ENCODE data around the gene RAPGEF6.
"Not testable (repeated sequence)": the region's sequence is repeated elsewhere in the genome, so short reads cannot be mapped to it uniquely, and the experiment has no call there.

RAPGEF6 gene

GRCh38 chr5:131639148-131639547 lies 4.1 kb upstream of the RAPGEF6 start:
- no peak for DNase-seq

DNA sequence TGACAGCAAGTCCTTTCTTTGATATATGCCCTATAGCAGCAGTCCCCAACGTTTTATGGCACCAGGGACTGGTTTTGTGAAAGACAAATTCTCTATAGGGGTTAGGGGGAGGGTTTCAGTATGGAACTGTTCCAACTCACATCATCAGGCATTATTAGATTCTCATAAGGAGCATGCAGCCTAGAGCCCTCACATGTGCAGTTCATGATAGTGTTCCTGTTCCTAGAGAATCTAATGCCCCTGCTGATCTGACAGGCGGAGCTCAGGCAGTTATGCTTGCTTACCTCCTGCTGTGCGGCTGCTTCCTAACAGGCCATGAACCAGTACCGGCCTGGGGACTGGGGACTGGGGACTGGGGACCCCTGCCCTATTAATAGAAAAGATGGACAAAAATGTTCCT lies 2.7 kb upstream of the RAPGEF6 start:
- DNase-seq: no peak

DNA sequence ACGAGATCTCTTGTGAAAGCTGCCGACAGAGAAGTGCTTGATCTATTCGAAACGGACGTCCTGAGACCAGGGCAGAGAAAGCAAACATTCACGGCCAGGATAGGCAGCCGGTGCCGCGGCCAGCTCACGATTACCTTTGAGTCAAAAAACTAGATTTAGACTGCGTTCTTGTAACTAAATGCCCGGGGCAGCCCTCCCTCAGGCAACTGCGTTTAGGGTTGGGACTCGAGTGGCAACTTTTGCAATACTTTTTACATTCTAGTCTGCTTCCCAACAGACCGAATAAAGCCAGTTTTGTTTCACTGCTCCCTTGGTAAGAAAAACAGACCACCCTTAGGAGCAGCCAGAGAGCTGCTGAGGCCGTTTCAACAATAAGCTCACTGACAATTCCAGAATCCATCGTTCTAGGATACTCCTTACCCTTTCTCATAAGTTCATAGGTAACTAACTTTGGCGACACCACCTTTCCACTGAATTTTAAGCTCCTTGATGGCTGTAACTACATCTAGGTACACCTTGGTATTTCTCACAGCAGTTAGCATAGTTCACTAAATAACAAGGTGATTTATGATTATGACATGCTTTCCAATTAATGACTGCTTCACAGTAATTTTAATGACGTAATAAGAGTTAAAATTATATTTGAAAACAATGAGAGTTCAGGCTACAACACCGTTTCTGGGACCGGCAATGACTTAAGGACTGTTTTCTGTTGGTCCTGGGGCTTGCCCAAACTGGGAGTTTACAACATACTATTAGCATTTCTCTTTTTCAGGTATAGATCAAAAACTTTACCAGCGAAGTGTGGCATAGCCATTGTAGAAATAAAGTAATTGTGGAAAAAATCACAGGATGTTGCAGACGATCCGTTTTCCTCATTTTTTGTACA lies 899 bp upstream of the RAPGEF6 start:
- no peak for DNase-seq

- DNase-seq: no peak
Measured at GRCh38 chr5:131634666-131634995, 398 bp downstream of the RAPGEF6 start.

- no peak for DNase-seq
Measured at GRCh38 chr5:131634238-131634637, 791 bp downstream of the RAPGEF6 start.

GRCh38 chr5:131633830-131634229 lies 1.2 kb downstream of the RAPGEF6 start:
- no peak for DNase-seq

- no peak for DNase-seq
Measured at GRCh38 chr5:131630963-131631350, 4.1 kb downstream of the RAPGEF6 start.

DNA sequence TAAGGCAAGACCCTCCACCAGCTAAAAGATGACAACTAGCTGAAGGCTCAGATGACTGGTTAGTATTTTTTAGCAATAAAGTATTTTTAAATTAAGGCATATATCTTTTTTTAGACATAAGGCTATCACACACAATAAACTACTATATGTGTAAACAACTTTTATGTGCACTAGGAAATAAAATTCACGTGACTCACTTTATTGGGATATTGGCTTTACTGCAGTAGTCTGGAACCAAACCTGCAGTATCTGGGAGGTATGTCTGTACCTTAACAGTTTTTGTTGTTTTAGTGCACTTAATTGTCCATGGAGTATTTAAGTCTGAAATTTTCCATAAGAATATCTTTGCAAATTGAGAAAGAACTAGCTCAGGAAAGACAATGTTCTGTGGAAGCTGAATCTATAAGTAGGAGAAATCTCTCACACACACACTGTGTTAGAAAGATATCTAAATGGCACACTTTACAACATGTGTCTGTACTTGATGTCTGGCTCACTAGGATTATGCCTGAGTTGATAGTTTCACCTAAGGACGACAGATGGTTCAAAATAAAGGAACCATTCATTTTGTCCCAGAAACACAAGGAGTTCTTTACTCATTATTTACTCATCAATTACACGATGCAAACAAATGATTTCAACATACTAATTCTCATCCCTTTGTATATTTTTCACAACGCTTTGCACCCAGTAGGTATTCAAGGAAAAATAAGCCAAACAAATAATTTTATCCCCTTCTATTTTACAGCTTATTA lies 4.6 kb downstream of the RAPGEF6 start:
- no peak for DNase-seq

DNA sequence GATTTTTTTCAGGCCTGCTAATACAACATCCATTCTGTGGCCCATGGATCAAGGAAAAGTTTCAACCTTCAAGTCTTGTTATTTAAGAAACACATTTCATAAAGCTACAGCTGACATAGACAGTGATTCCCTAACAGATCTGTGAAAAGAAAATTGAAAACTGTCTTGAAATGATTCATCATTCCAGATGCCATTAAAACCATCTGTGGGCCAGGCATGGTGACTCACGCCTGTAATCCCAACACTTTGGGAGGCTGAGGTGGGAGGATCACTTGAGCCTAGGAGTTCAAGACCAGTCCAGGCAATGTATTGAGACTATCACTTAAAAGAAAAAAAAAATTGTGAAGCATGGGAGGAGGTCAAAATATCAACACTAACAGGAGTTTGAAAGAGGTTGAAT lies 6.0 kb downstream of the RAPGEF6 start:
- DNase-seq: no peak

DNA sequence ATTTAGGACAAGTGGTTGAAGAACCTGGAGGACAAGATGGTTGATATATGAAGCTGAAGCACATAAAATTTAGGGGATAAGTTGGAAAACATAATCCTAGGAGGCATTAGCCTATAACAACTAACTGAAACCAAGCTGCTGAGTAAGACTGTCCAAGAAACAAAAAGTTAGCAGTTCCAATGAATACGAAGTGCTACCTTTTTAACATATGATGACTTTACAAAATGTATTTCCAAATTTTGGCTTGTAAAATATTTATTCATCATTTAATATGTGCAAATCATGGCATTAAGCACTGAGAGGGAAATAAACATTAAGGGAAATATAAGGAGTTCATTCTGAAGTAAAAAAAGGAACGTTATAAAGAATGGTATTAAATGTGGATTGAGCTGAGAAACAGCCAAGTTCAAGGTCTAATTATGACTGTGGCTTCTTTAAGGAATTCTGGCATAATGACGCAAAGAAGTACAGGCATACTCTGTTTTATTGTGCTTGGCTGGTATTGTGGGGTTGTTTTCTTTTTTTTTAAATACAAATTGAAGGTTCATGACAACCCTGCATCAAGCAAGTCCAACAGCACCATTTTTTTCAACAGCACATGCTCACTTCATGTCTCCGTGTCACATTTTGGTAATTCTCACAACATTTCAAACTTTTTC lies 7.7 kb downstream of the RAPGEF6 start:
- no peak for DNase-seq

DNA sequence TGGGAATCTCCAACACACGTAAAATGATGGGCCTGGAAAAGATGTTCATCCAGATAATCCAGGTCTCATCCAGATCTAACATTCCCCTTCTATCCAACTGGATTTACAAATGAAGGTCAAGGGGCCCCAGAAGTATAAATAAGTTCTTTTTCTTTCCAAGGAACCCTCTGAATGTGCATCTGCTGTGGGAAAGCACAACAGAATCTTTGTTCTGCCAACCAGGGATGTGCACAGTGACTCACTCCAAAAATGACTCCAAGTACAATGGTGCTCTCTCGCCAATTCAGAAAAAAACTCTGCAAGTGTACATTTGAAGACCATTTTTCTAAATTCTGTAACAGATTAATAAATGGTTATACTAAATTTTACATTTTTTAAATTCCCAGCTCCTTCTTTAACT lies 12.4 kb downstream of the RAPGEF6 start:
- DNase-seq: no peak

- not testable (repeated sequence) for DNase-seq
Measured at GRCh38 chr5:131621164-131621563, 13.9 kb downstream of the RAPGEF6 start.

DNA sequence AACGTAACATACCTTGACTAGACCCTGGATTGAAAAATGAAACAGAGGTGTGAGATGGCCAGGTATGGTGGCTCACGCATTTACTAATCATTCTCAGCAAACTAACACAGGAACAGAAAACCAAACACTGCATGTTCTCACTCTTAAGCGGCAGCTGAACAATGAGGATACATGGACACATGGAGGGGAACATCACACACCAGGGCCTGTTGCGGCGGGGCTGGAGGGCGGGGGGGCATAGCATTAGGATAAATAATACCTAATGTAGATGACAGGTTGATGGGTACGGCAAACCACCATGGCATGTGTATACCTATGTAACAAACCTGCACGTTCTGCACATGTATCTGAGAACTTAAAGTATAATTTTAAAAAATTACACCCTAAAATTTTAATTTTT lies 15.9 kb downstream of the RAPGEF6 start:
- DNase-seq: no peak

GRCh38 chr5:131617140-131617822 lies 17.7 kb downstream of the RAPGEF6 start:
- DNase-seq: no peak

DNA sequence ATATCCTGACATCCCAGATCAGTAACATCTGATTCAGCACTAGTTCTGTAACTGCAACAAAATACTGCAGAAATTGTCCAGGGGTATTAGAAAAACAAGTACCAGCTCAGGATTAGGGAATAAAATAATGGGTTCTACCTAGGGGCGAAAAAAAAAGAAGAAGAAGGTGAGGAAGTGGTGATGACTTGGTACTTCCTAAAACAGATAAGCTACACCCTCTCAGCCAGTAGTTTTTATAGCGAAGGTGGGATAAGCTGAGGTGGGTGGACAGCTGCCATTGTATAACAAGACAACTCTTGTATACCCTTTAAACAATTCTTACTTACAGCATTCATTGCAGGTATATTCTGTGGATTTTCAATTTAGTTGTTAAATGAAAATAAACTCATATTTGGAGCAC lies 19.1 kb downstream of the RAPGEF6 start:
- no peak for DNase-seq

DNA sequence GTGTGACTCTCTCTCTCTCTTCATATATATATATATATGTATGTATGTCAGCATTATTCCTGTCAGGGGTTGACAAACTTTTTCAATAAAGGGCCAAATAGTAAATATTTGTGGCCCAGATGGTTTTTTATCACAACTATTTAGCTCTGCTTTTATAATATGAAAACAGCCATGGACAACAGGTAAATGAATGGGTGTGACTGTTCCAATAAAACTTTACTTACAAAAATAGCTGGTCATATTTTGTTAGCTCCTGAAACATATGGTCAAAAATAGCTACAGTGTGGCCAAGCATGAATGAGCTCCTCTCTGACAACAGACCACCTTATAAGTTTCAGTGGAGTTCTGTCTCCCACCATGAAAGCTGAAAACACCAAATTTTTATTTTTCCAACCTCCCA lies 21.6 kb downstream of the RAPGEF6 start:
- no peak for DNase-seq

GRCh38 chr5:131611064-131611381 lies 24.0 kb downstream of the RAPGEF6 start:
- no peak for DNase-seq

DNA sequence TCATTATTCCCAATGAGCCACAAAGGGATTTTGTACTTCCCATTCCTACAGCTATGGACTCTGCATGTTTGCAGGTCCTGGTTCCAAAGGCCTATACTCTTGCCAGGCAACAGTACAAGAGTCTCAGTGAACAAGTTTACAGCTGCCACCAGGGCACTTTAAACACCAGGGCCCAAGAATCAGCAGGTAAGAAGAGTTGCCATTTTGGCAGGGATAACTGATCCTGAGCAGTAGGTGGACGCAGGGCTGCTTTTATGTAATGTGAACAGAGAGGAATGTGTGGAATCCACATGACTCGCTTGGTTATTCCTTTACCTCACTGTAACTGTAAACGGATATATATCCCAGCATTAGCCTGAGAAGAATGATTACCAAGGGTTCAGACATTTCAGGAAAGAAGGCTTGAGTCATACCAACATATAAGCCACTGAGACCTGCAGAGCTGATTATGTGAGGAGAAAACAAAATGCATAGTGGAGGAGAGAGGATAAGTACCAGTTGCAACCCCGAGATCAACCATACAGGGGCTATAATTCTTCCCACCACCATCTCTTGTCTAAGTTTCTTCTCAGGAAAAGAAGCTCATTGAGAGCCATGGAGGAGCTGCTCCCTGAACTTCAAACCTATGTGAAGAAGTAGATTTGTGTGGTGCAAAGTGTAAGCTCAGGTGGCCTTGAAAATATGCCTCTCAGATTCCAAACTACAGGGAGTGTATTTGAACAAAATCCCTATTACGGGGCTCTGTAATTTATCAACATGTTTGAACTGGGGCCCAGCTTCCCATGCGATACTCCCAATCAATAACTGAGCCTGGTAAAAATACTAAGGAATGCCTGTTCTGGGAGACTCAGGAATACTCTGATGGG lies 24.6 kb downstream of the RAPGEF6 start:
- no peak for DNase-seq

- no peak for DNase-seq
Measured at GRCh38 chr5:131609774-131610173, 25.3 kb downstream of the RAPGEF6 start.

GRCh38 chr5:131608597-131608996 lies 26.4 kb downstream of the RAPGEF6 start:
- DNase-seq: no peak

GRCh38 chr5:131607903-131608540 lies 27.0 kb downstream of the RAPGEF6 start:
- no peak for DNase-seq

GRCh38 chr5:131607418-131607817 lies 27.6 kb downstream of the RAPGEF6 start:
- DNase-seq: no peak
